Astrocyte of the spinal cord (primary cell): ENCODE measurements around the gene CCR8.

Experiments used
- DNase-seq: peaks from one replicate; pipeline ENCODE4 v3.0.0; 2011; ENCODE audit warnings: low read depth, low spot score
- H3K4me3 ChIP-seq: 2 replicates; pipeline ENCODE4 v1.5.1; 2011; ENCODE audit warnings: low read depth, mild to moderate bottlenecking, low read length, moderate library complexity
- CTCF ChIP-seq: IDR thresholded peaks from 2 replicates; pipeline ENCODE4 v1.5.1; 2012; ENCODE audit warnings: low read depth, mild to moderate bottlenecking, low read length, inconsistent platforms
- in situ Hi-C: cut with HindIII; loops from 2 replicates; pipeline ENCODE4 v1.10.0; 2017; ENCODE audit warnings: low sequenced_read_pairs

CCR8 gene

GRCh38 chr3:39378088-39378487 lies 48.6 kb downstream of the CCR8 start:
- no peak overlapping the region for H3K4me3 ChIP-seq
- peak; percentile 15 for DNase-seq
- in situ Hi-C loops, result no loop called here
- peak; percentile 80 for TF ChIP-seq CTCF

DNA sequence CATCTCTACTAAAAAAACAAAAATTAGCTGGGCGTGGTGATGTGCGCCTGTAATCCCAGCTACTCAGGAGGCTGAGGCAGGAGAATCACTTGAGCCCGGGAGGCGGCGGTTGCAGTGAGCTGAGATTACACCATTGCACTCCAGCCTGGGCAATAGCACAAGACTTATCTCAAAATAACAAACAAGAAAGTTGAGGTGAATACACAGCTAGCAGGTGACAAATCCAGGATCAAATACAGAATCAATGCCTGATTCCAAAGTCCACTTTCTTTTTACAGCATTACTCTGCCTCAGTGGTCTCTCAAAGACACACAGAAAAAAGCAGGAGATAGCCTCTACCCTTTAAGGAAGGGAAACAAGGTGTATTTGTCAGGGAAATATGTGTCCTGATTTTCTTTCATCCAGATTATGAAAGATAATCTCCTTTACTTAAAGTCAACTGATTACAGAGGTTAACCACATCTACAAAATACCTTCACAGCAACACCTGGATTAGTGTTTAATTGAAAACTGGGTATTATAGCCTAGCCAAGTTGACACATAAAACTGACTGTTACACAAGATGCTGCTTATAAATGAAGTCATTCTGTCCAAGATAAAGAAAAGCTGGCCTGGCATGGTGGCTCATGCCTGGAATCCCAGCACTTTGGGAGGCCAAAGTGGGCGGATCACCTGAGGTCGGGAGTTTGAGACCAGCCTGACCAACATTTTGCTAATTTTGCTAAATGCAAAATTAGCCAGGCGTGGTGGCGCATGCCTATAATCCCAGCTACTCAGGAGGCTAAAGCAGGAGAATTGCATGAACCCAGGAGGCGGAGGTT lies 49.7 kb downstream of the CCR8 start:
- TF ChIP-seq CTCF, result no peak
- DNase-seq, result no peak
- in situ Hi-C loops, result no loop called here
- H3K4me3 ChIP-seq, result no peak overlapping the region

DNA sequence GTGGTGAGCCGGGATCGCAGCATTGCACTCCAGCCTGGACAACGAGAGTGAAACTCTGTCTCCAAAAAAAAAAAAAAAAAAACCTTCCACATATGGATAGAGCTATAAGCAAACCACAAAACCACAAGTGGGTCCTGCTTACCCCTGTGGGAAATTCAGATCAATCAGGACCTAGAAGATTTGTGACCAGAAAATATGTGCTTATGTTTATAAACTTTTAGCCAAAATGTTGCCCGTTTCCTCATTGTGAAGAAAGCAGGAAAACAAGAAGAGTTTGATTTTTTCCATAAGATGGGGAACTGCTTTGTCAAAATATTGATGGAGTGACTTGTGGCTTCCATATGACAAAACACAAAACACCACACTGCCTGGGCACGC lies 50.3 kb downstream of the CCR8 start:
- DNase-seq, result no peak
- no peak for TF ChIP-seq CTCF
- in situ Hi-C loops, result no loop called here

GRCh38 chr3:39381432-39381831 lies 51.9 kb downstream of the CCR8 start:
- in situ Hi-C loops, result no loop called here
- TF ChIP-seq CTCF, result no peak
- DNase-seq, result no peak
- H3K4me3 ChIP-seq, result no peak overlapping the region

More for the DNA sequence above, 50.3 kb downstream of the CCR8 start:
- no peak overlapping the region for H3K4me3 ChIP-seq
